HG03558 (cell line): ENCODE results near the gene CFAP46.
"Not testable (repeated sequence)": the region's sequence is repeated elsewhere in the genome, so short reads cannot be mapped to it uniquely, and the experiment has no call there.

Source experiments
- ATAC-seq: cut with Tn5 transposase; IDR thresholded peaks from one replicate; pipeline ENCODE4 v1.9.1; 2021; ENCODE audit warnings: moderate number of reproducible peaks; ENCODE audit not compliant: unreplicated experiment; ENCODE audit errors: extremely low read depth

The CFAP46 gene

GRCh38 chr10:132785723-132786475 is 156.5 kb downstream of the CFAP46 start, which contains the start of gene NKX6-2:
Gene NKX6-2 (minus strand): TSS chr10:132786147. CDS start chr10:132785948, 199 bp downstream.
- no peak for ATAC-seq

DNA sequence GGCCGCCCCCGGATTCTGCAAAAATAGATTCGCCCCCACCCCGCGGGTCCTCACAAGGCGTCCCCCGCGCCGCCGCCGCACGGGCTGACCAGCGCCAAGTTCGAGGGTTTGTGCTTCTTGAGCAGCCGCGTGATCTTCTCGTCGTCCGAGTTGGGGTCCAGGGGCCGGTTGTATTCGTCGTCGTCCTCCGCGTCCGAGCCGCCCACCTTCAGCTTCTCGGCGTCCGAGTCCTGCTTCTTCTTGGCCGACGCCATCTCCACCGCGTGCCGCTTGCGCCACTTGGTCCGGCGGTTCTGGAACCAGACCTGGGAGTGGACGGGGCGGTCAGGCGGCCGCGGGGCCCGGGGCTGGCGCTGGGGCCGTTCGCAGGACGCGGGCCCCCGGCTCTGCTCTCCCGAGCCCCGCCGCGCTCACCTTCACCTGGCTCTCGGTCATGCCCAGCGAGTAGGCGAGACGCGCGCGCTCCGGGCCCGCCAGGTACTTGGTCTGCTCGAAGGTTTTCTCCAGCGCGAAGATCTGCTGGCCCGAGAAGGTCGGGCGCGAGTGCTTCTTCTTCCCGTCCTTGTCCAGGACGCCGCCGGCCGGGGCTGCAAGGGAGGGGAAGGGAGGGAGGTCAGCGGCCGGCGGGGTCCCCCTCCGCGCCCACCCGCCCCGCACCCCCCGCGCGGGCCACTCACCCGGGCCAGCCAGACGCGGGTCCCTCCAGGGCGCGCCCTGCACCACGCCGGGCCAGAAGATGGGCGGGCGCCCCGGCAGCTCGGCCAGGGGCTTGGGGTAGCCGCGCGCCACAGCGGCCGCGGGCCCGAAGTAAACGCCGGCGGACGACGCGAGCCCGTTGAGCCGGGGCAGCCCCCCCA is 157.3 kb downstream of the CFAP46 start:
- ATAC-seq = no peak

DNA sequence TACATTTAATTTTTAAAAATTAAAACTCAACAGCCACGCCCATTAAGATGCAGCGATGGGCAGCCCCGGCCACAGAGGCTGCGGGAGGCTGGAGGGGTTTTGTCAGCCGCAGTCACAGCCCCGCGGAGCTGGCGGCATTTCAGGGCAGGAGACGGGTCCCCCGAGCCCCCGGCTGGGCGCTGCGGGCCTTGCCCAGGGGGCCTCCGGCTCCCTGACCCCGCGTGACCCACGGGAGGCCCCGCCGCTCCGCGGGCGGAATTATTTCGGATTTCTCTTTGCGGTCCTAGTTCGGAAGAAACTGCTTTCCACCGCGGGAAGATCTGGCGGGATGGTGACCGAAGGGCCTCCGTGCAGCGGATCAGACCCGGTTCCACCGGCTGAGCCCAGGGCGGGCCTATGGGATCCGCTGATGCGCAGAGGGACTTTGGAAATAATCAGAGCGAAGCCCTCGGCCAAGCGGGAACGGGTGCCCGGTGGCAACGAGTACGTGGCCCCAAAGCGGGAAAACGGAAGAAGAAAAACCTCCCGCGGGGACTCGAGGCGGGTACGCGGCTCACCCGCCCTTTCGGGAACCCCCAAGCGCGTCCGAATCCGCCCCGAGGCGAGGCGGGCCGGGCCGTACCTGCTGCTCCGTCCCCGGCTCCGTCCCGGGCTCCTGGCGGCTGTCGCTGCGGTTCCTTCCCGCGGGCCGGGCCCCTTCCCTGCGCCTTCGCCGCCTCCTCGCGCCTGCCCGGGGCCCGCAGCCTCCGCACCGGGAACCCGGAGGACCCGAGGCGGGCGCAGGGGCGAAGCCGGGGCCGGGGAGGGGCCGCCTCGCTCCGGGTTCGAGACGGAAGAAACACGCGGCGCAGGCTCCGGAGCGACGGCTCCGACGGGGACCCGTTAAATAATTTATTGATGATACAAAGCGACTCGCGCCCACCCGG is 158.2 kb downstream of the CFAP46 start:
- no peak for ATAC-seq

GRCh38 chr10:132783165-132783939 is 159.0 kb downstream of the CFAP46 start:
- no peak for ATAC-seq

- ATAC-seq = no peak
Measured at GRCh38 chr10:132781556-132781955, 160.8 kb downstream of the CFAP46 start.

- ATAC-seq = no peak
Measured at GRCh38 chr10:132780356-132780755, 162.0 kb downstream of the CFAP46 start.

DNA sequence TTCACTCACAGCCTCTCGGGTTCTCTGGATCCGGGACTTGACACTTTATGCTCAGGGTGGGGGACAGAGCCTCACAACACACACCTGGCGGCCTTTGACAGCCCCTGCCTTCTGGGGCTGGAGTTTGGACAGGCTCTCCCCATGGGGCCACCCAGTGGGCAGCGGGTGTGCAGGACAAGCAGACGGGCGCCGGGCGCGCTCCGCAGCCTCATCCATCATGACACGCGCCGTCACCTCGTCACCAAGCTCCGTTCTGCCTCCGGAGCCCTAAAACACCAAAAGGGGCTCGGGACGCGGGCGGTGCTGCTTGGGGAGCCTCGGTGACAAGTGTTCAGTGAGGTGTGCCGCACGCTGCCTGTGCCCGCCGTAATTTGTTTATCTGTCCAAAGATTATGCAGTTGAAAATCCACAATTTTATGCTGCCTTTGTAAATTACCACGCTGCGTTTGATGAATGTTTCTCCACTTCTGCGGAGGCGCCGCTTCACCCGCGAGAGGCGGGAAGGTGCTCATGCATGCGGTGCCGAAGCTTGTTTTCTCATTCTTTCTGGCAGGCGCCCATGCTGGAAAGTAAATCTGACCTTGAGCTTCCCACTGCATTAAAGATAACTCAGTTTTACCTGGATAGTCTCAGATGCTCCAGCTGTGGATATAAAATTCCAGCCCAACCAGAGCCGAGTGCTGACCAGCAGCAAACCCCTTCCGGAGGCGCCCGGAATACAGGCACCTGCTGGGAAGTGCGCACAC is 162.6 kb downstream of the CFAP46 start:
- ATAC-seq = no peak

GRCh38 chr10:132777441-132777840 is 164.9 kb downstream of the CFAP46 start:
- ATAC-seq = no peak

GRCh38 chr10:132776821-132777220 is 165.5 kb downstream of the CFAP46 start:
- no peak for ATAC-seq

DNA sequence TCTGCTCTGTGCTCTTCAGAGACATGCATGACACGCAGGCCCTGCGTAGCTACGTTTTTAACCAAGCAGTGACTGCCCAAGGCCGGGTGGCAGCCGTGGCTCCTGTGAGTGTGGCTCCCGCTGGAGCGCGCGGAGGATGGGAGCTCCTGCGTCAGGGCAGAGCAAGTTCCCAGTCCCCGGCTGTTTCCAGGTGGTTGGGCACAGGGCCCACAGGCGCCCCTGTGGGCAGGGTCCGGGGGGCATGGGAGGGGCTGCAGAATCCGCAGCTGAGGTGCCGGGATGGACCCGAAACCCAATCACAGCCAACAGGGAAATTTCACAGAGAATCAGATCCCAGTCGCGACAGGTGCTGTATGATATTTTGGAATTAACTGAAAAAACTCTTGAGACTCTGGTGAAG is 166.2 kb downstream of the CFAP46 start:
- ATAC-seq = no peak

- no peak for ATAC-seq
Measured at GRCh38 chr10:132774902-132775863, 167.2 kb downstream of the CFAP46 start.

GRCh38 chr10:132774181-132774901 is 168.0 kb downstream of the CFAP46 start:
- ATAC-seq = no peak

GRCh38 chr10:132772816-132773215 is 169.6 kb downstream of the CFAP46 start:
- ATAC-seq = not testable (repeated sequence)

- no peak for ATAC-seq
Measured at GRCh38 chr10:132770061-132771021, 172.0 kb downstream of the CFAP46 start.

GRCh38 chr10:132768346-132769248 is 173.8 kb downstream of the CFAP46 start:
- no peak for ATAC-seq
